Measurements from ENCODE around the gene DAP.

The DAP gene

GRCh38 chr5:10760096-10760920, 726 bp downstream of the DAP start:
- no peak for DNase-seq

GRCh38 chr5:10759111-10759510, 1.9 kb downstream of the DAP start:
- DNase-seq, result no peak

GRCh38 chr5:10757922-10758555, 3.0 kb downstream of the DAP start:
- DNase-seq, result no peak

GRCh38 chr5:10757043-10757442, 4.0 kb downstream of the DAP start:
- DNase-seq, result no peak

GRCh38 chr5:10756549-10756948, 4.5 kb downstream of the DAP start:
- DNase-seq, result no peak

- DNase-seq, result no peak
These were observed 7.9 kb downstream of the DAP start for GRCh38 chr5:10753178-10753577.

GRCh38 chr5:10752451-10752850, 8.6 kb downstream of the DAP start:
- DNase-seq, result no peak

GRCh38 chr5:10750909-10751308, 10.1 kb downstream of the DAP start:
- no peak for DNase-seq

GRCh38 chr5:10747678-10748622, 13.1 kb downstream of the DAP start:
- DNase-seq, result no peak

GRCh38 chr5:10746711-10747110, 14.3 kb downstream of the DAP start:
- DNase-seq, result no peak

- DNase-seq, result no peak
These were observed 15.9 kb downstream of the DAP start for GRCh38 chr5:10745133-10745532.

- DNase-seq, result no peak
These were observed 16.4 kb downstream of the DAP start for GRCh38 chr5:10744681-10745080.

GRCh38 chr5:10743951-10744350, 17.1 kb downstream of the DAP start:
- DNase-seq, result no peak

- DNase-seq, result no peak
These were observed 17.5 kb downstream of the DAP start for GRCh38 chr5:10743526-10743925.

GRCh38 chr5:10741661-10742060, 19.4 kb downstream of the DAP start:
- DNase-seq, result no peak

- no peak for DNase-seq
These were observed 20.6 kb downstream of the DAP start for GRCh38 chr5:10740384-10740783.

GRCh38 chr5:10737880-10738279, 23.2 kb downstream of the DAP start:
- DNase-seq, result no peak

- no peak for DNase-seq
These were observed 24.2 kb downstream of the DAP start for GRCh38 chr5:10736808-10737207.

- DNase-seq, result no peak
These were observed 24.7 kb downstream of the DAP start for GRCh38 chr5:10736354-10736753.

GRCh38 chr5:10735569-10736276, 25.3 kb downstream of the DAP start:
- DNase-seq, result no peak

GRCh38 chr5:10734832-10735523, 26.1 kb downstream of the DAP start:
- DNase-seq, result no peak

- DNase-seq, result no peak
These were observed 26.9 kb downstream of the DAP start for GRCh38 chr5:10734037-10734709.
